Colonic mucosa (tissue), 4 donors: ENCODE measurements around the gene SLC9A9. TPM values are rescaled to one million over a fixed set of nuclear protein-coding genes. Genes with fewer than 3 reads are reported as not detected.

ENCODE experiments used
- DNase-seq: peaks from one replicate; pipeline ENCODE4 v3.0.0-alpha.2; 2020
- H3K27ac ChIP-seq: fragments of 200-600 bp; one replicate; pipeline ENCODE4 v1.8.0; 2021
- H3K27me3 ChIP-seq: fragments of 200-600 bp; one replicate; pipeline ENCODE4 v1.8.0; 2021
- H3K36me3 ChIP-seq: fragments of 200-600 bp; one replicate; pipeline ENCODE4 v1.8.0; 2021
- H3K4me1 ChIP-seq: fragments of 200-600 bp; one replicate; pipeline ENCODE4 v1.8.0; 2021; ENCODE audit warnings: mild to moderate bottlenecking
- H3K4me3 ChIP-seq: fragments of 200-600 bp; one replicate; pipeline ENCODE4 v1.8.0; 2021
- H3K9ac ChIP-seq, 2 donors: one replicate each; pipeline ENCODE4 v1.7.0; 2013; ENCODE audit warnings: control low read depth in 2 of 2, low read depth in 2 of 2, low read length in 2 of 2
- H3K9me3 ChIP-seq: fragments of 200-600 bp; one replicate; pipeline ENCODE4 v1.8.0; 2021
- CTCF ChIP-seq: fragments of 200-600 bp; IDR thresholded peaks from one replicate; pipeline ENCODE4 v1.8.0; 2022; ENCODE audit warnings: antibody characterized with exemption, mild to moderate bottlenecking
- intact Hi-C: fragments of 100-400 bp; cut with DNase I; formaldehyde crosslinking; loops from one replicate; pipeline ENCODE4 v1.14.1; 2022
- total RNA-seq, 2 donors: library from RNA; stranded (reverse); fragmentation: NEBNext Ultra II Directional in 1 of 2; extraction: Animal tissue kit (Norgen Biotek cat#: 25700) in 1 of 2; gene quantifications; one replicate each; pipeline ENCODE4 v1.2.1, GENCODE V29; 2021
- donor health status: healthy.
- donor health status: DM: no; HTN: no; CAD: no.
- donor health status: DM: no; HTN: no; CAD: no.

Gene SLC9A9
- total RNA-seq, 2 donors from 2014 or later = 2.5 to 6.5 TPM

GRCh38 chr3:143750841-143751240, 97.4 kb downstream of the SLC9A9 start:
- TF ChIP-seq CTCF = no peak
- H3K27me3 ChIP-seq = no peaks in the 10 kb centered on the region
- no peaks in the 10 kb centered on the region for H3K36me3 ChIP-seq
- H3K4me1 ChIP-seq = no peaks in the 10 kb centered on the region
- no peak overlapping the region for H3K9ac ChIP-seq
- no peaks in the 10 kb centered on the region for H3K9me3 ChIP-seq
- DNase-seq = no peak
- intact Hi-C loops = no loop called here
- H3K27ac ChIP-seq = no peak overlapping the region
- no peak overlapping the region for H3K4me3 ChIP-seq

GRCh38 chr3:143749926-143750325, 98.3 kb downstream of the SLC9A9 start:
- intact Hi-C loops = no loop called here
- no peak for TF ChIP-seq CTCF
- Histone ChIP-seq H3K27ac (no peak overlapping the region), H3K9ac (no peak overlapping the region), H3K9me3 (no peaks in the 10 kb centered on the region), H3K4me3 (no peak overlapping the region), H3K27me3 (no peaks in the 10 kb centered on the region), H3K4me1 (no peaks in the 10 kb centered on the region), H3K36me3 (no peaks in the 10 kb centered on the region)
- DNase-seq = no peak

DNA sequence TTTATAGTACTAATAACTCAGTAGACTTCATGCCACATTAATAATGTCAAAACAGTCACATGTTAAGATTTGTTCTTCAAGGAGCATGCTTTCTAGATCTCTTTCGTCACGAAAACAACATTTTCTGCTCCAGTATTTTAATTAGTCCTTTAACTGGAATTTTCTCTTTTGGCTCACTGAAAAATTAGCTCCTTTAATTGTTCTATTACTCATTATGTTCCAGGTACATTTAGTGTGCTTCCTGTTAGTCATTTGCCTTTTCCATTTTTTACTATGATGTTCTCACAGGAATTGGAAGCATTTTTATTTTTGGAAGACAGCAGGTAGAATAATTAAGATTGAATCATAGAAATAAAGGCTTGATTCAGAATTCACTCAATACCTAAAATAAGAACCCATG, 111.2 kb downstream of the SLC9A9 start:
- no peak overlapping the region for H3K27ac ChIP-seq
- intact Hi-C loops = no loop called here
- H3K4me1 ChIP-seq = no peaks in the 10 kb centered on the region
- H3K27me3 ChIP-seq = no peaks in the 10 kb centered on the region
- H3K9ac ChIP-seq = no peak overlapping the region
- no peak for TF ChIP-seq CTCF
- no peaks in the 10 kb centered on the region for H3K36me3 ChIP-seq
- H3K4me3 ChIP-seq = no peak overlapping the region
- DNase-seq = no peak
- no peaks in the 10 kb centered on the region for H3K9me3 ChIP-seq

DNA sequence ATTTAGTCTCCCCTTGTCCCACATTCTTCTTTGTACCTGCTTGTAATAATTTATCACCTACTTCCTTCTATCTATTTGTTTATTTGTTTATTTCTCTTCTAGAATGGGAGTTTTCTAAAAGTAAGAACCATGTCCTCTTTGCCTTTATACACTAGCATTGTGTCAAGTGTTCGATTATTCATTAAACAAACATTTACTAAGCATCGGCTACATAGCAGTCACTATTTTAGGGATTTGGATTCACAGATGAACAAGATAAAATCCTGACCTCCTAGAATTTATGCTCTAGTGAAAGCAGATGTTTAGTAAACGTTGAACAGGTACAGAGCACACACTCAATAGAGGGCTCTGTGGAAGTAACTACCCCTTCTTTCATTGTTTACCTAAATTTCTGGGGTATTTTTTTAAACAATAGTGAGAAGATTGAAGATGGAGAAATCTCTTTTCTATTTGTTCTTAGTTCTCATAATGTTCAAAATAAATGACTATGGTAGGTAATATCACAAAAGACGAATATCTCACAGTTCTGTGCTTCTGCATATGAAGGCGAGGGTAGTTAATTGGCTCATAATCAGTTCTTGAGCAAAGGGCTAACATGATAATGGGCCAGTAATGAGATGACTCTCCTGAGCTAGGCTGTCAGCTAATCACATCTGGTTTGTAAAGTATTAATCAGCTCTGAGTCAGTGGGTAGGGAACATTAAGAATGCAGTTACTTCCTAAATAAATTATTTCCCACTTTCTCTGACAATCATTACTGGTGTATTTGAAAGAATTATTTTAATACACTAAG, 111.9 kb downstream of the SLC9A9 start:
- DNase-seq = no peak
- Histone ChIP-seq H3K4me3 (no peak overlapping the region), H3K27ac (no peak overlapping the region), H3K9ac (no peak overlapping the region), H3K36me3 (no peaks in the 10 kb centered on the region), H3K9me3 (no peaks in the 10 kb centered on the region), H3K4me1 (no peaks in the 10 kb centered on the region), H3K27me3 (no peaks in the 10 kb centered on the region)
- intact Hi-C loops = no loop called here
- TF ChIP-seq CTCF = no peak

DNA sequence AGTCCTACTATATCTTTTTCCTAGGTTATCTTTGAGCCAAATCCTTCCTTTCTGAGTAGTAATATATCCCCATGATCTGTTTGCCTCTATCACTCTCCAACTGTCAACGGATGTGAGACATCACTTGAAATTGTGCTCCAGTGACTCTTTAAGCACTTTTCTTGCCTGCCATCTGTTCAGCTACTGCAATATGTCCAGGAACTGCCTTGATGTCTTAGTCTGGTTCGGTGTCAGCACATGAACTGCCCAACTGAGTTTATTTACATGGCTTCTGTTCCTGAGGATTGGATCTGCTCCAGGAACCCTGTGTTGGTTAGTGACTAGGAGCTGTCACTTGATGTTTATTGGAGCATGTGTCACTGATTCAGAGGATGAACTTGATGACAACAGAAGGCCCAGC, 116.5 kb downstream of the SLC9A9 start:
- Histone ChIP-seq H3K9ac (no peak overlapping the region), H3K36me3 (no peaks in the 10 kb centered on the region), H3K9me3 (no peaks in the 10 kb centered on the region), H3K4me3 (no peak overlapping the region), H3K27me3 (no peaks in the 10 kb centered on the region), H3K27ac (no peak overlapping the region), H3K4me1 (no peaks in the 10 kb centered on the region)
- intact Hi-C loops = no loop called here
- no peak for DNase-seq
- no peak for TF ChIP-seq CTCF
